ENCODE data around the gene PNMA8C. TPM values are rescaled to one million over a fixed set of nuclear protein-coding genes. Genes with fewer than 3 reads are reported as not detected.

PNMA8C gene
- total RNA-seq, 6 donors from 2014 or later, result under 0.01 to 0.27 TPM; not detected in 4

DNA sequence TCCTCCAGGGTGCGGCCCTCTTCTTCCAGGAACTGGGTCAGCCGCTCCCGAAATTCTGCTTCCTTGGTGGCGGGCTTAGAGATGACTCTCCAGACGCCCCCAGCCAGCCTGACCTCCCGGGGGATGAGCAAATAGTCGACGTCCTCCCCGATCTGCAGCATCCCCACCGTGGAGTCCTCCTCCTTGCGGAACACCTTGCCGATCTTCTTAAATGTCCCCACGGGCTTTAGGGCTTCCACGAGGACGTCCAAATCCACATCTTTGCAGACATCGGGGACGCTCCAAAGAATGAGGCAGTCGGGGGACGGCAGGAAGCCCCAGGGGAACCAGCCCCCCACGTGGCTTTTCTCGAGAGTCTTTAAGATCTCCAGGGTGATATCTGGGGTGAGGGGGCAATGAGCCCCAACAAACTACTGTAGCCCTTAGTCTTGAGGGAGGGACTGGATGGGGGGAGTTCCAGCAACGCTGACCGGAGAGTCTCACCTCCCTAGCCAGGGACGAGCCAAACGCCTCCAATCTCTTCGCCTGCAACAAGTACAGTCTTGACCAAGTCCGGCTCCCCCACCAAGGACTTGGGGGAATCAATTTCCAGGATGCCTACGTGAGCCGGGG, 16.0 kb downstream of the PNMA8C start:
- TF ChIP-seq, protein P1, sequence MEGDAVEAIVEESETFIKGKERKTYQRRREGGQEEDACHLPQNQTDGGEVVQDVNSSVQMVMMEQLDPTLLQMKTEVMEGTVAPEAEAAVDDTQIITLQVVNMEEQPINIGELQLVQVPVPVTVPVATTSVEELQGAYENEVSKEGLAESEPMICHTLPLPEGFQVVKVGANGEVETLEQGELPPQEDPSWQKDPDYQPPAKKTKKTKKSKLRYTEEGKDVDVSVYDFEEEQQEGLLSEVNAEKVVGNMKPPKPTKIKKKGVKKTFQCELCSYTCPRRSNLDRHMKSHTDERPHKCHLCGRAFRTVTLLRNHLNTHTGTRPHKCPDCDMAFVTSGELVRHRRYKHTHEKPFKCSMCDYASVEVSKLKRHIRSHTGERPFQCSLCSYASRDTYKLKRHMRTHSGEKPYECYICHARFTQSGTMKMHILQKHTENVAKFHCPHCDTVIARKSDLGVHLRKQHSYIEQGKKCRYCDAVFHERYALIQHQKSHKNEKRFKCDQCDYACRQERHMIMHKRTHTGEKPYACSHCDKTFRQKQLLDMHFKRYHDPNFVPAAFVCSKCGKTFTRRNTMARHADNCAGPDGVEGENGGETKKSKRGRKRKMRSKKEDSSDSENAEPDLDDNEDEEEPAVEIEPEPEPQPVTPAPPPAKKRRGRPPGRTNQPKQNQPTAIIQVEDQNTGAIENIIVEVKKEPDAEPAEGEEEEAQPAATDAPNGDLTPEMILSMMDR (IDR thresholded peaks at IDR 0.05), result no peak
- TF ChIP-seq POLR2AphosphoS5 (IDR thresholded peaks at IDR 0.05) (no peak), EP300 (IDR thresholded peaks at IDR 0.05) (no peak), POLR2A (IDR thresholded peaks at IDR 0.05) (no peak)
- H3K27me3 ChIP-seq, result peaks cover 0 to 23% (median 6%) of the 10 kb centered on the region in 4 donors
- no peak for DNase-seq

DNA sequence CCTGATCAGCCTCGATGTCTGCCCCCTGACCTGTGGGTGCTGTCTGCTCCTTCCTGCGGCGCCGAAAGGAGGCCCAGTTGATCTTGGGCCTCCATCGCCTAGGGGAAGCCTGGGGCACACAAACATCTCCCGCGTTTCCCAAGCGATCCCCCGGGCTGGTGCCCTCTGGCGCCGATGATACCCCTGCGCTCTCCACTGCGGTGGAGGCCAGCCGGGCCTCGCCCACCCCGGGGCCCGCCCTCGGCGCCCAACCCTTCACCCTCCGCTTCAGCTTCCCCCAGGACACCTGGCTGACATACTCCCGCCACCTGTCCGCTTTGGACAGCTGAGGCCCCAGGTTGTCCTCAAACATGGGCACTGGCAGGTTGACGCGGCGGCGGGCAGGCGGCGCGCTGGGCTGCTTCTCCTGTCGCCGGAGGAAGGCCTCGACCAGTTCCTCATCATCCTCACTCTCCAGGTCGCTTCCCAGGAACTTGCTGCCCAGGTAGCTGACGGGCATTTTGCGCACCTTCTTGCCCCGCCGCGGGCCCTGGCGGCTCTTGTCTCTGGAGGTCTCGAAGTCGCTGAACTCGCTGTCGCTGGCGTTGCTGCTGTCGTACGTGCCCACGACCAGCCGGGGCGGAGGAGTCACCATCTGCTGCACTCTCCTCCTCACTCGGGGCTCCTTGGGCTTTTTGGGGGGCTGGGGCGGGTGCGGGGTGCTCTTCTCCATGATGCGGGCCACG, 16.6 kb downstream of the PNMA8C start:
- H3K27me3 ChIP-seq, result peaks cover 0 to 23% (median 6%) of the 10 kb centered on the region in 4 donors
- H3K36me3 ChIP-seq, result no peaks in the 10 kb centered on the region
- ATAC-seq (ENCODE audit: low FRiP score in 2 of 2) (no peak), DNase-seq (peak in 1 of 2 donors; percentile 80)
- WGBS, 2 donors, result 44 to 56% methylated on average over 17 to 31 of the region's 54 CpGs
- no peaks in the 10 kb centered on the region for H3K9me3 ChIP-seq
- peaks cover 4 to 57% (median 21%) of the 10 kb centered on the region in 4 donors for H3K4me1 ChIP-seq
- peak overlapping the region in 2 of 4 donors; percentile 16 to 76 for H3K27ac ChIP-seq
- TF ChIP-seq POLR2A (IDR thresholded peaks at IDR 0.05), result no peak
- no peak for TF ChIP-seq POLR2AphosphoS5 (IDR thresholded peaks at IDR 0.05)
- no peak for TF ChIP-seq EP300 (IDR thresholded peaks at IDR 0.05)
- TF ChIP-seq, protein P1 (IDR thresholded peaks at IDR 0.05), result no peak
- peak overlapping the region; percentile 11 to 56 (median 47) for H3K4me3 ChIP-seq

More for the DNA sequence above, 16.0 kb downstream of the PNMA8C start:
- H3K9me3 ChIP-seq, result no peaks in the 10 kb centered on the region
- H3K4me3 ChIP-seq, result peak overlapping the region; percentile 16 to 56 (median 47)
- no peaks in the 10 kb centered on the region for H3K36me3 ChIP-seq
- ATAC-seq (ENCODE audit: low FRiP score in 2 of 2), result no peak
- 3 to 12% methylated on average over 15 to 28 of the region's 29 CpGs for WGBS, 2 donors
- H3K27ac ChIP-seq, result peak overlapping the region; percentile 8 to 76 (median 64)
- H3K4me1 ChIP-seq, result peaks cover 4 to 57% (median 20%) of the 10 kb centered on the region in 4 donors

DNA sequence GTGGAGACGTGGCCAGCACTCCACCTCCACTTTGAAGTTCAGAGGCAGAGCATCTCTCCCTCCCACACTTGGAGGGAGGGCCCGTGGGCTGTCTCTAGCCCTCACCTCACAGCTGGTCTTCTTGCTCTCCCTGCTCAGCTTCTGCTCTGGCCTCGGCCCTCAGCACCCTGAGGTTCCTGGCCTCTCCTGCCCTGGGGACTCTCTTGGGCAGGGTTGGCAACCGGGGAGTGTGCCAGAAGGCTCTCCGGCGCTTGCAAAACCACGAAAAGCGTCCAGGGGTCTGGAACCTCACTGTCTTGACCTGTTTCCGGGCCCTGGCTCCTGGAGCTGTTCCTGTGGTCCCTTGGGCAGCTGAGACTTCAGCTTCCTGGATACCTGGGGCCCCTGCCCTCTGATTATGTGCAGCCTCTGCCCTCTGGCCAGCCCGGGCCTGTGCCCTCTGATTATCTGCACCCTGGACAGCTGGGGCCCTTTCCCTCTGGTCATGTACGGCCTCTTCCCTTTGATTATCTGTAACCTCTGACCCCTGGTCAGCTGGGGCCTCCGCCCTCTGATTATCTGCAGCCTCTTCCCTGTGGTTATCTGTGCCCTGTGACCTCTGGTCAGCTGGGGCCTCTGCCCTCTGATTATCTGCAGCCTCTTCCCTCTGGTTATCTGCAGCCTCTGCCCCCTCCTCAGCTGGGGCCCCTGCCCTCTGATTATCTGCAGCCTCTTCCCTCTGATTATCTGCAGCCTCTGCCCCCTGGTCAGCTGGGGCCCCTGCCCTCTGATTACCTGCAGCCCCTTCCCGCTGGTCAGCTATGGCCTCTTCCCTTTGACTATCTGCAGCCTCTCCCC, 17.4 kb downstream of the PNMA8C start:
- peak overlapping the region in 2 of 4 donors; percentile 16 to 76 for H3K27ac ChIP-seq
- H3K4me1 ChIP-seq, result peaks cover 4 to 53% (median 20%) of the 10 kb centered on the region in 4 donors
- H3K36me3 ChIP-seq, result no peaks in the 10 kb centered on the region
- no peaks in the 10 kb centered on the region for H3K9me3 ChIP-seq
- no peak for ATAC-seq (ENCODE audit: low FRiP score in 2 of 2)
- TF ChIP-seq POLR2A (IDR thresholded peaks at IDR 0.05) (no peak), POLR2AphosphoS5 (IDR thresholded peaks at IDR 0.05) (no peak), EP300 (IDR thresholded peaks at IDR 0.05) (no peak)
- TF ChIP-seq, protein P1 (IDR thresholded peaks at IDR 0.05), result no peak
- H3K27me3 ChIP-seq, result peaks cover 0 to 20% (median 6%) of the 10 kb centered on the region in 4 donors
- DNase-seq, result no peak
- WGBS, 2 donors, result 60 to 69% methylated on average over 10 to 13 of the region's 13 CpGs
- H3K4me3 ChIP-seq, result peak overlapping the region in 3 of 4 donors; percentile 41 to 56 (median 53)

DNA sequence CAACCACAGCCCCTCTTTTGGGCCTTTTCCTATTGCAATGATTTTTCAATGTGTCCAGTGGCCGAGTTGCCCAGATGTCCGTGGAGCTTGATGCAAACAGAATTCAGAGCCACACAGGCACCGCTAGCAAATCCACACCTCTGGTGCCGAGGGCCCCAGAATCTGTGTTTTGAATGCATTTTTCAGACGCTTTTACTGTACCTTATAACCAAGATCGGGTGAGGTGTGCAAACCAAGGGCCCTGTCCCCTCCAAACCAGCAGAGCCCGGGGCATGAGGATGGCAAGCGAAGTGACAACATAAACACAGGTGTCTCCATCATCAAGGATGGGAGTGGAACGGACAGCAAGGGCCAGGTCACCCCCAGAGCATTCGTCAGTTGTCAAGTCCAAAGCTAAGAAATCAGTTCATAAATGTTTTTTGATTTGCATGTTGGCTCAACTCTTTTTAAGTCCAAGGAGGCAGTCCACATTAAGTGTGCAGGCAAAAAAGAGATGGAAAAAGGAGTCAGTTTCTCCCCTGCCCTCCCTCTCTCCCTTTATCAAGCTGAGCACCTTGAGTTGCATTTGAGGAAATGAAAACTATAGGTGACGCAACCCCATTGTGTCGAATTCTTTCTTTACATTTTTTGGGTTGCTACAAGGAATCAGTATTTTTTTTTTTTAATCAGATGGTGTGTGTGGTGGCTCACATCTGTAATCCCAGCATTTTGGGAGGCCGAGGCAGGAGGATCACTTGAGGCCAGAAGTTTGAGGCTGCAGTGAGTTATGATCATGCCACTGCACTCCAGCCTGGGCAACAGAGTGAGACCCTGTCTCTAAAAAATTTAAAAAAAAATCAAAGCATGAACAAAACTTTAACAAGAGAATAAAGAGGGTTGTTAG, 18.3 kb downstream of the PNMA8C start:
- Histone ChIP-seq H3K4me3 (peak overlapping the region in 2 of 4 donors; percentile 41 to 56), H3K27me3 (peaks cover 0 to 17% (median 7%) of the 10 kb centered on the region in 4 donors), H3K9me3 (no peaks in the 10 kb centered on the region), H3K4me1 (peaks cover 4 to 46% (median 14%) of the 10 kb centered on the region in 4 donors), H3K27ac (no peak overlapping the region), H3K36me3 (no peaks in the 10 kb centered on the region)
- WGBS, 2 donors, result 77 to 79% methylated on average over 13 of the region's 13 CpGs
- TF ChIP-seq EP300 (IDR thresholded peaks at IDR 0.05) (no peak), POLR2A (IDR thresholded peaks at IDR 0.05) (no peak), POLR2AphosphoS5 (IDR thresholded peaks at IDR 0.05) (no peak)
- TF ChIP-seq, protein P1 (IDR thresholded peaks at IDR 0.05), result no peak
- no peak for DNase-seq
- no peak for ATAC-seq (ENCODE audit: low FRiP score in 2 of 2)
